ENCODE data around the gene NR2E3.
A peak's percentile ranks its signal among the peaks of the same experiment; 100 is the strongest.

The NR2E3 gene

GRCh38 chr15:71810256-71811035 is at the start of gene NR2E3:
NR2E3 (plus strand) TSS chr15:71810554; CDS start chr15:71810744, 190 bp downstream.
- DNase-seq (ENCODE audit: low read depth, low spot score): no peak

GRCh38 chr15:71760852-71761251 is 49.5 kb upstream of the NR2E3 start:
- DNase-seq (ENCODE audit: low read depth, low spot score): no peak

GRCh38 chr15:71761649-71762048 is 48.7 kb upstream of the NR2E3 start:
- no peak for DNase-seq (ENCODE audit: low read depth, low spot score)

- DNase-seq (ENCODE audit: low read depth, low spot score): no peak
These were observed 42.2 kb upstream of the NR2E3 start for GRCh38 chr15:71768184-71768583.

GRCh38 chr15:71773206-71773859 is 37.0 kb upstream of the NR2E3 start:
- DNase-seq (ENCODE audit: low read depth, low spot score): no peak

- no peak for DNase-seq (ENCODE audit: low read depth, low spot score)
These were observed 34.5 kb upstream of the NR2E3 start for GRCh38 chr15:71775856-71776255.

GRCh38 chr15:71776304-71776703 is 34.0 kb upstream of the NR2E3 start:
- DNase-seq (ENCODE audit: low read depth, low spot score): no peak

- DNase-seq (ENCODE audit: low read depth, low spot score): no peak
These were observed 33.0 kb upstream of the NR2E3 start for GRCh38 chr15:71777216-71777943.

GRCh38 chr15:71779073-71779797 is 31.1 kb upstream of the NR2E3 start:
- no peak for DNase-seq (ENCODE audit: low read depth, low spot score)

- DNase-seq (ENCODE audit: low read depth, low spot score): peak; percentile 31
These were observed 30.0 kb upstream of the NR2E3 start for GRCh38 chr15:71780115-71780976.

- DNase-seq (ENCODE audit: low read depth, low spot score): no peak
These were observed 29.0 kb upstream of the NR2E3 start for GRCh38 chr15:71781179-71781964.

GRCh38 chr15:71781965-71782265 is 28.4 kb upstream of the NR2E3 start:
- no peak for DNase-seq (ENCODE audit: low read depth, low spot score)

- DNase-seq (ENCODE audit: low read depth, low spot score): no peak
These were observed 27.8 kb upstream of the NR2E3 start for GRCh38 chr15:71782422-71783165.

- no peak for DNase-seq (ENCODE audit: low read depth, low spot score)
These were observed 25.6 kb upstream of the NR2E3 start for GRCh38 chr15:71784719-71785118.

- DNase-seq (ENCODE audit: low read depth, low spot score): no peak
These were observed 24.4 kb upstream of the NR2E3 start for GRCh38 chr15:71785996-71786395.

- no peak for DNase-seq (ENCODE audit: low read depth, low spot score)
These were observed 23.7 kb upstream of the NR2E3 start for GRCh38 chr15:71786673-71787072.

GRCh38 chr15:71788646-71789579 is 21.4 kb upstream of the NR2E3 start:
- no peak for DNase-seq (ENCODE audit: low read depth, low spot score)

GRCh38 chr15:71789616-71790015 is 20.7 kb upstream of the NR2E3 start:
- no peak for DNase-seq (ENCODE audit: low read depth, low spot score)

All from smooth muscle cell of the brain vasculature (primary cell).